SIG-M5 treated with dmso at 0.1 percent for 504 hours (cell line): ENCODE results near the gene DPEP2NB.

Experiments used
- DNase-seq: peaks from one replicate; lab custom pipeline; 2025; ENCODE audit not compliant: unreplicated experiment; lab: John Stamatoyannopoulos, UW

DPEP2NB gene

GRCh38 chr16:67964477-67965131 lies 51.1 kb downstream of the DPEP2NB start:
- no peak for DNase-seq

GRCh38 chr16:67963662-67964321 lies 51.9 kb downstream of the DPEP2NB start:
- no peak for DNase-seq
